ENCODE data around the gene GAD2. TPM values are rescaled to one million over a fixed set of nuclear protein-coding genes. Genes with fewer than 3 reads are reported as not detected.

GAD2 gene
- total RNA-seq, 3 donors from 2014 or later (not counting 1 experiment from before 2014, with no cell fraction given) = not detected

GRCh38 chr10:26214004-26214403 lies 2.6 kb upstream of the GAD2 start:
- no peak for DNase-seq
- no peak for ATAC-seq
- H3K4me1 ChIP-seq (ENCODE audit: control insufficient read depth, insufficient read depth, low read length) = peaks cover 14% of the 10 kb centered on the region
- H3K36me3 ChIP-seq (ENCODE audit: control insufficient read depth, insufficient read depth, low read length) = no peaks in the 10 kb centered on the region
- peaks cover 49% of the 10 kb centered on the region for H3K27me3 ChIP-seq (ENCODE audit: control insufficient read depth, insufficient read depth, low read length)
- no peak overlapping the region for H3K27ac ChIP-seq (ENCODE audit: low read length)
- H3K9me3 ChIP-seq (ENCODE audit: control insufficient read depth, insufficient read depth, low read length) = no peaks in the 10 kb centered on the region
- no peaks in the 10 kb centered on the region for H3K9me3 Mint-ChIP-seq
- no peak overlapping the region for H3K27ac Mint-ChIP-seq
- H3K4me1 Mint-ChIP-seq = peaks cover 8 to 17% of the 10 kb centered on the region in 2 donors
- H3K27me3 Mint-ChIP-seq (ENCODE audit: low read depth in 2 of 2) = peaks cover 46 to 55% of the 10 kb centered on the region in 2 donors
- H3K36me3 Mint-ChIP-seq = no peaks in the 10 kb centered on the region
- intact Hi-C loops (cut with micrococcal nuclease) = no loop called here
- no peak overlapping the region for H3K4me3 ChIP-seq (ENCODE audit: low read length)
- TF ChIP-seq CTCF (IDR thresholded peaks at IDR 0.05) = no peak
- 5% methylated on average over 6 of the region's 7 CpGs for WGBS (ENCODE audit: insufficient coverage)
- no peak overlapping the region for H3K4me3 Mint-ChIP-seq

GRCh38 chr10:26214551-26215395 lies 1.8 kb upstream of the GAD2 start:
- intact Hi-C loops (cut with micrococcal nuclease) = no loop called here
- WGBS (ENCODE audit: insufficient coverage) = 5% methylated on average over 34 of the region's 34 CpGs
- no peak for TF ChIP-seq CTCF (IDR thresholded peaks at IDR 0.05)
- DNase-seq = no peak
- Mint-ChIP-seq H3K27ac (no peak overlapping the region), H3K4me1 (peaks cover 8 to 17% of the 10 kb centered on the region in 2 donors), H3K36me3 (no peaks in the 10 kb centered on the region), H3K4me3 (peak overlapping the region; percentile 29), H3K27me3 (ENCODE audit: low read depth in 2 of 2) (peaks cover 54 to 61% of the 10 kb centered on the region in 2 donors), H3K9me3 (no peaks in the 10 kb centered on the region)
- peaks cover 53% of the 10 kb centered on the region for H3K27me3 ChIP-seq (ENCODE audit: control insufficient read depth, insufficient read depth, low read length)
- no peaks in the 10 kb centered on the region for H3K36me3 ChIP-seq (ENCODE audit: control insufficient read depth, insufficient read depth, low read length)
- H3K4me1 ChIP-seq (ENCODE audit: control insufficient read depth, insufficient read depth, low read length) = peaks cover 14% of the 10 kb centered on the region
- no peak overlapping the region for H3K4me3 ChIP-seq (ENCODE audit: low read length)
- ATAC-seq = no peak
- no peaks in the 10 kb centered on the region for H3K9me3 ChIP-seq (ENCODE audit: control insufficient read depth, insufficient read depth, low read length)
- no peak overlapping the region for H3K27ac ChIP-seq (ENCODE audit: low read length)

GRCh38 chr10:26215396-26215934 lies 1.1 kb upstream of the GAD2 start:
- Mint-ChIP-seq H3K27me3 (ENCODE audit: low read depth in 2 of 2) (peaks cover 61 to 66% of the 10 kb centered on the region in 2 donors), H3K36me3 (no peaks in the 10 kb centered on the region), H3K9me3 (no peaks in the 10 kb centered on the region), H3K27ac (no peak overlapping the region), H3K4me1 (peaks cover 8 to 17% of the 10 kb centered on the region in 2 donors), H3K4me3 (peak overlapping the region; percentile 53)
- 3% methylated on average over 31 of the region's 31 CpGs for WGBS (ENCODE audit: insufficient coverage)
- no peak overlapping the region for H3K27ac ChIP-seq (ENCODE audit: low read length)
- H3K4me1 ChIP-seq (ENCODE audit: control insufficient read depth, insufficient read depth, low read length) = peaks cover 14% of the 10 kb centered on the region
- no peak overlapping the region for H3K4me3 ChIP-seq (ENCODE audit: low read length)
- no peak for TF ChIP-seq CTCF (IDR thresholded peaks at IDR 0.05)
- no peaks in the 10 kb centered on the region for H3K36me3 ChIP-seq (ENCODE audit: control insufficient read depth, insufficient read depth, low read length)
- DNase-seq (no peak), ATAC-seq (no peak)
- H3K9me3 ChIP-seq (ENCODE audit: control insufficient read depth, insufficient read depth, low read length) = no peaks in the 10 kb centered on the region
- intact Hi-C loops (cut with micrococcal nuclease) = no loop called here
- H3K27me3 ChIP-seq (ENCODE audit: control insufficient read depth, insufficient read depth, low read length) = peaks cover 52% of the 10 kb centered on the region

All from natural killer cell (primary cell).